NOMO-1 (cell line): ENCODE results near the gene TXNRD1.
"Not testable (repeated sequence)": the region's sequence is repeated elsewhere in the genome, so short reads cannot be mapped to it uniquely, and the experiment has no call there.

Source experiments
- DNase-seq, 2 experiments: peaks; one replicate each; lab custom pipeline; 2025; ENCODE audit not compliant: unreplicated experiment in 2 of 2; lab: John Stamatoyannopoulos, UW

Gene TXNRD1

GRCh38 chr12:104215638-104216297 lies at the start of gene TXNRD1:
TSS of gene TXNRD1 (plus strand) at chr12:104215779. CDS start at chr12:104215803, 24 bp downstream.
- DNase-seq: peak; percentile 84 to 88

- DNase-seq: no peak
Observed at GRCh38 chr12:104165801-104166200, 49.8 kb upstream of the TXNRD1 start.

- DNase-seq: no peak
Observed at GRCh38 chr12:104166465-104166864, 49.1 kb upstream of the TXNRD1 start.

- no peak for DNase-seq
Observed at GRCh38 chr12:104167519-104168458, 47.8 kb upstream of the TXNRD1 start.

- no peak for DNase-seq
Observed at GRCh38 chr12:104168596-104168995, 47.0 kb upstream of the TXNRD1 start.

- no peak for DNase-seq
Observed at GRCh38 chr12:104171785-104172569, 43.6 kb upstream of the TXNRD1 start.

- DNase-seq: no peak
Observed at GRCh38 chr12:104172570-104172947, 43.0 kb upstream of the TXNRD1 start.

GRCh38 chr12:104173804-104174203 lies 41.8 kb upstream of the TXNRD1 start:
- DNase-seq: not testable (repeated sequence)

- peak in 1 of 2 experiments; percentile 42 for DNase-seq
Observed at GRCh38 chr12:104175726-104176247, 39.8 kb upstream of the TXNRD1 start.

GRCh38 chr12:104177336-104177662 lies 38.3 kb upstream of the TXNRD1 start:
- no peak for DNase-seq

GRCh38 chr12:104177663-104178501 lies 37.7 kb upstream of the TXNRD1 start:
- DNase-seq: peak; percentile 79 to 87

- no peak for DNase-seq
Observed at GRCh38 chr12:104180374-104180773, 35.2 kb upstream of the TXNRD1 start.

- no peak for DNase-seq
Observed at GRCh38 chr12:104181313-104181712, 34.3 kb upstream of the TXNRD1 start.

- DNase-seq: no peak
Observed at GRCh38 chr12:104182144-104182543, 33.4 kb upstream of the TXNRD1 start.

- DNase-seq: no peak
Observed at GRCh38 chr12:104182621-104183378, 32.8 kb upstream of the TXNRD1 start.

GRCh38 chr12:104183443-104183842 lies 32.1 kb upstream of the TXNRD1 start:
- no peak for DNase-seq

- DNase-seq: no peak
Observed at GRCh38 chr12:104187446-104188155, 28.0 kb upstream of the TXNRD1 start.

- DNase-seq: no peak
Observed at GRCh38 chr12:104188534-104188933, 27.0 kb upstream of the TXNRD1 start.
